HG03342 (cell line): ENCODE results near the gene TENT4A.

Source experiments
- ATAC-seq: cut with Tn5 transposase; IDR thresholded peaks from one replicate; pipeline ENCODE4 v1.9.1; 2021; ENCODE audit warnings: mild to moderate bottlenecking, moderate library complexity; ENCODE audit not compliant: unreplicated experiment

Gene TENT4A

DNA sequence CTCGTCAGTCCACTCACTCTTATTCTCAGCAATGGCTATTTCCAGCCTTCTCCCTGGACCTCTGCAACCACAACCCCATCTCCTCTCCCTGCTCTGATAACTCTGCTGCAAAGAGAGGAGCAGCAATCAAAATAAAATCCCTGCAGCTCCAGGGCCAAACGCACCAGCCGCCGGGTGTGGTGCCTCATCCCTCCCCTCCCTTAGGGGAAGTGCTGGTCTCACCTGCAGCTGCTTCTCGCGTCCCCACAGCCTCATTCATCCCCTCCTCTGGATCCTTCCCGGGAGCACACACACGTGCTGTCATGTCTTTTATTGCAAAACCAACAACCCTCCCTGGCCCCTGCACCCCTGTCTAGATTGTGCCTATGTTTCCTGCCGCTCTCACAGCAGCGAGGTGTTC is 77.8 kb downstream of the TENT4A start:
- no peak for ATAC-seq

DNA sequence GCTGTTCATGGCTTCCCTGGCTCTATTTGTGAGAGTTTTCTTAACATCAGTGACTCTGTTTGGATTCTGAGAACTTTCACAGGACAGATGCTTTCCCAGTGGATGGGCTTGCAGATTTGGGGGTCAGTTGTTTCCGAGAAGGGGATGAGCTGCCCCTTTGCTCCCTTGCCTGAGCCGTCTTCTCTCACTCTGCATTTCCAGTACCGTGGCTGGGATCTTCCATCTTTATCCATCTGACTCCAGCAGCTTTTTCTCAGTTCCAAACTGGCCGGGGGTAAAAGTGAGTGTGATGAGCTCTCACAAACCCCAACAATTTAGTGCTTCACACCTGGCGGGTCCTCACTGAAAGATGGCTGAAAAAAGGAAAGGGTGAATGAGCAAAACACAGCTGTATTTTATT is 79.1 kb downstream of the TENT4A start:
- ATAC-seq = no peak

DNA sequence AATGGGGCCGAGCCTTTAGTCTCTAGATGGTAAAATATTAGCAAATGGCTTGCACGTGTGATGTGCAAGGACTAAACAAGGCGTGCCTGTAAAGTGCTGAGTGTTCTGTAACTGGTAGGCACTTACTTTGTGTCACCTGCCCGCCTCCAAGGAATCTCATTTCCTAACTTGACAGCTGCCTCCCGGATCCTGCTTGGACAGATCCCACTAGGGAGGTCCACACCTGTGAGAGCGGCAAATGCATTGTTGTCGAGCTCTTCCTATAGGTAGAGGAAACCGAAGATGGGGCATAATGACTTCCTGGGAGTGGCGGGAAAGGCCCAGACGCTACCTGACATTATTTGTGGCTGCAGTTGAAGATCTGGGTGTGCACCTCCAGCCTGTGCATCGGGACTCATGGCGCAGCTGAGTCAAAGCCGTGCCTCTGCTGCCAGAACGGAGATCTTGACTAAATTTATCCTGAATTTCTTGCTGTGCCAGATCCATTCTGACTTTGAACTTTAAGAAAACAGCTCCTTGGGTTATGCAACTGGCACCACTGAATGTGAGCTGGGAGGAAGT is 79.8 kb downstream of the TENT4A start:
- no peak for ATAC-seq

DNA sequence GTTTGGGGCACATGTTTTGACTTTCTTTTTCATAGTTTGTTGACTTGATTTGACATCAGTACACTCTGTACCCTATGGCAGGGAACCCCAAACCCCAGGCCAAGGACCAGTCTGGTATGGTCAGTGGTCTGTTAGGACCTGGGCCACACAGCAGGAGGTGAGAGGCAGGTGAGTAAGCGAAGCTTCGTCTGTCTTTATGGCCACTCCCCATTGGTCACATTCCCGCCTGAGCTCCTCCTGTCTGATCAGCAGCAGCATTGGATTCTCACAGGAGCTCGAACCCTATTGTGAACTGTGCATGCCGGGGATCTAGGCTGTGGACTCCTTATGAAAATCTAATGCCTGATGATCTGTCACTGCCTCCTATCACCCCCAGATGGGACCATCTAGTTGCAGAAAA is 88.0 kb downstream of the TENT4A start:
- no peak for ATAC-seq

DNA sequence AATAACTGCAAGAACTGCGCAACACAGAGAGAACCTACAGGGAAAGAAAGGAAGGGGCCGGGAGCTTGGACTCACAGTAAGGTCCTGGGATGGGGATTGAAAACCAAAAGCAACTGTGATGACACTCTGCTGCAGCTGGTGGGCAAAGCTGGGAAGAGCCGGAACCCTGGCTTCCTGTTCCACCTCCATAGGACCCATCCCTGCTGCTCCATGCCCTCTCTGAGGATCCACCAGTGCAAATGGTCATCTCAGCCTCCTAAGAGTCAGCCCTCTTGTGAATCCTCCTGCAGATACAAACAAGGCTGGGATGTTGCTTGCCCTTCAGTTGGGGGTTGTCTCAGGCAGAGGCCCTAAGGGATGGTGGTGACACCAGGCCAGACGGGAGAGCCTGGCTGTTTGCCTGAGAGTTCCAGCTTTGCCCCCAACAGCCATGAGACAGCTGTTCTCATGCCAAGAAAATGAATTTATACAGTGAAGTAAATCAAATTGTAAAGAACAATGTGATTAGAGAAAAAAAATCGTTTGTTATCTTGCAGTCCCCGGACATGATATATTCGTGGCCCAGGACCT is 90.8 kb downstream of the TENT4A start:
- no peak for ATAC-seq

DNA sequence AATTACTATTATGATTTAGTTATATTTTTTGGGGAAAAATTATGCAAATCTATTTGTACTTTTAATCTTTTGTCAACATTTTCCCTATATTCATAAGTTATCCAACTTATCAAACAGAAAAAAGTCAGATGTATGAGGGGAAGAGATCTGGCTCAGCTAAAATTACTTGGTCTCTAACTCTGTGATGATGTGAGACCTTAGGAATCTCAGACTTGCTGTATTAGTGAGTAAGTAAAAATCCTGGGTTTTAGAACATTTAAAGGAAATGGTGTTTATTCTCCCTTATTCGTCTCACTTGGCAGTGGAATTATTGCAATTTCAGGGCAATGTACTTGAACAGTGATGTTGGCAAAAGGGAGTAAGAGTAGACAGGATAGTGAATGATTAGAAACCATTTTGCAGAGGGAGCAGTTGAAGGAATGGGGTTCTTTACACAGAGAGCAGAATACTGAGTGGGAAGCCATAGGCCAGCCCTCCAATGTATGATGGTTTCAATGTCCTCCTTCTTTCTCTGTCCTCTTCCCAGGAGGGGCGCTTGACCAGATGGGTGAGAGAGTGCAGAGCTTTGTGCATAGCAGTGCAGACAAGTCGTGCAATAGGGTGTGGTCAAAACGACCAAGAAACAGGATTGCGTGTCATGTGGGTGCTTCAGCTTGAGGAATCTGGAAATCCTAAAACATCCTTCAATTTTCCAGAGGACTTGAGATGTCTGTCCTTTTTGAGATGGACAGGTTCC is 91.7 kb downstream of the TENT4A start:
- ATAC-seq = no peak

DNA sequence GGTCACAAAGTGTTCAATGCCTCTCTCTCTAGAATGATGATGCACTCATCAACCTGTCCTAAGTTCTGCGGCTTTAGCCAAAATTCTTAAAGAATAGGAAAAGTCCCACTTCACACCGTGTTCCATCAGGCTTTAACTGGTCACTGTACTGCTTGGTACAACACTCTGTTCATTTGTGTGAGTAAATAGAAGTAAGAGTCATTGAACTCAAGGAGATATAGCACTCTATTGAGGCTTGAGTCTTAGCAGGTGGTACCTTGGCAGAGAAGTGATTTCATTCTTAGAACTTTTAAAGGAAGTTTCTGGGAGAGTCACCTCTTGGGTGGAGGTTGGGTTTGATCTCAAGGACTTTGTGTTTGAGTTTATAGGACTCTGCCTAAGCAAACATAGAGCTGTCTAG is 92.6 kb downstream of the TENT4A start:
- ATAC-seq = no peak
